GM23248 (cell line): ENCODE measurements around the gene TWIST2.

Experiments used
- EZH2 ChIP-seq: fragments of 200-600 bp; sonication (generic); IDR thresholded peaks from 2 replicates; pipeline ENCODE4 v1.6.1; 2018; ENCODE audit warnings: antibody characterized with exemption, mild to moderate bottlenecking; ENCODE audit not compliant: insufficient read depth, poor library complexity, severe bottlenecking
- EZH2phosphoT487 ChIP-seq: fragments of 200-600 bp; sonication (generic); IDR thresholded peaks from 2 replicates; pipeline ENCODE4 v1.6.1; 2018; ENCODE audit warnings: antibody characterized with exemption, moderate library complexity, mild to moderate bottlenecking, low read depth; ENCODE audit not compliant: insufficient read depth

DNA sequence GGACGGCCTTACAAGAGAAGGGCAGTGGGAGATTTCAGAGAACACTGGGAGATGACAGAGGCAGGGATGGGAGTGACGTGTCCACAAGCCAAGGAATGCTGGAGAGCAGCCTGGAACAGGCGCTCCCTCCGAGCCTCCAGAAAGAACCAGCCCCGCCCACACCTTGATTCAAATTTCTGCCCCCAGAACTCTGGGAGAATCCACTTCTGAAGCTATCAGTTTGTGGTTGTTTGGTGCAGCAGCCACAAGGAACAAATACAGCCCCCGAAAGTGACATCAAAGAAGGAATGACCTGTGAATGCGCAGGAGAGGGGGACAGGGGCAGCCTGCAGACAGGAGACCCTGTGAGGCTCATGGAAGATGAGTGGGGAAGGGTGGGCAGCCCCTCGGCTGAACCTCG is 67.3 kb downstream of the TWIST2 start:
- no peak for TF ChIP-seq EZH2
- no peak for TF ChIP-seq EZH2phosphoT487
